ENCODE results near the gene DNAH7. TPM values are rescaled to one million over a fixed set of nuclear protein-coding genes. Genes with fewer than 3 reads are reported as not detected.

Gene DNAH7
- total and polyA plus RNA-seq, 2 donors (not counting 3 experiments of a cell fraction or from before 2014, with no cell fraction given), result 0.15 to 0.24 TPM

- Histone ChIP-seq H3K4me2 (ENCODE audit: insufficient read depth, low read length) (no peak overlapping the region), H3K4me1 (ENCODE audit: control insufficient read depth, extremely low read depth, insufficient read depth, low read length) (no peaks in the 10 kb centered on the region), H3K9me3 (replicated peaks; ENCODE audit: control insufficient read depth, insufficient read depth, low read length) (no peaks in the 10 kb centered on the region), H2AFZ (ENCODE audit: low read depth, low read length) (no peak overlapping the region), H3K4me3 (replicated peaks in 1 of 3; ENCODE audit: insufficient read depth in 1 of 3, low read depth in 1 of 3, low read length in 3 of 3) (no peak overlapping the region), H3K79me2 (ENCODE audit: control insufficient read depth, insufficient read depth, low read length) (no peaks in the 10 kb centered on the region), H3K36me3 (ENCODE audit: control insufficient read depth in 2 of 2, extremely low read depth in 1 of 2, insufficient read depth in 2 of 2, low read length in 2 of 2) (no peaks in the 10 kb centered on the region), H3K27ac (ENCODE audit: insufficient read depth, low read depth, low read length) (no peak overlapping the region), H3K27me3 (ENCODE audit: control insufficient read depth in 2 of 2, insufficient read depth in 2 of 2, low read length in 2 of 2) (no peaks in the 10 kb centered on the region), H4K20me1 (replicated peaks; ENCODE audit: control insufficient read depth, extremely low read depth, insufficient read depth, low read length) (no peaks in the 10 kb centered on the region), H3K9ac (replicated peaks; ENCODE audit: extremely low read depth, insufficient read depth, low read length) (no peak overlapping the region), H3K9me1 (replicated peaks; ENCODE audit: control insufficient read depth, extremely low read depth, insufficient read depth, low read length) (no peaks in the 10 kb centered on the region)
- no peak for DNase-seq (ENCODE audit: low read depth, low spot score)
- POLR2A ChIA-PET, result no interaction called here
- TF ChIP-seq FOS (IDR thresholded peaks at IDR 0.05; ENCODE audit: borderline replicate concordance, insufficient read depth, low read length) (no peak), POLR2AphosphoS5 (IDR thresholded peaks at IDR 0.05; ENCODE audit: insufficient read depth, low read depth, low read length) (no peak)
- intact Hi-C loops (cut with micrococcal nuclease), result no loop called here
- dilution Hi-C loops (cut with MboI; ENCODE audit: extremely low pct_ligation_motif_present, low sequenced_read_pairs), result no loop called here
- CTCF ChIA-PET, result interaction anchor here (0.7 kb wide), 1 partner anchor 10 kb away, joined by 3 read pairs; no protein-coding TSS in a partner anchor
- no TSS peak for BruUV-seq (replicated peaks)
- FAIRE-seq, result no peak
Observed at GRCh38 chr2:196088203-196088602, 19.6 kb upstream of the DNAH7 start.

DNA sequence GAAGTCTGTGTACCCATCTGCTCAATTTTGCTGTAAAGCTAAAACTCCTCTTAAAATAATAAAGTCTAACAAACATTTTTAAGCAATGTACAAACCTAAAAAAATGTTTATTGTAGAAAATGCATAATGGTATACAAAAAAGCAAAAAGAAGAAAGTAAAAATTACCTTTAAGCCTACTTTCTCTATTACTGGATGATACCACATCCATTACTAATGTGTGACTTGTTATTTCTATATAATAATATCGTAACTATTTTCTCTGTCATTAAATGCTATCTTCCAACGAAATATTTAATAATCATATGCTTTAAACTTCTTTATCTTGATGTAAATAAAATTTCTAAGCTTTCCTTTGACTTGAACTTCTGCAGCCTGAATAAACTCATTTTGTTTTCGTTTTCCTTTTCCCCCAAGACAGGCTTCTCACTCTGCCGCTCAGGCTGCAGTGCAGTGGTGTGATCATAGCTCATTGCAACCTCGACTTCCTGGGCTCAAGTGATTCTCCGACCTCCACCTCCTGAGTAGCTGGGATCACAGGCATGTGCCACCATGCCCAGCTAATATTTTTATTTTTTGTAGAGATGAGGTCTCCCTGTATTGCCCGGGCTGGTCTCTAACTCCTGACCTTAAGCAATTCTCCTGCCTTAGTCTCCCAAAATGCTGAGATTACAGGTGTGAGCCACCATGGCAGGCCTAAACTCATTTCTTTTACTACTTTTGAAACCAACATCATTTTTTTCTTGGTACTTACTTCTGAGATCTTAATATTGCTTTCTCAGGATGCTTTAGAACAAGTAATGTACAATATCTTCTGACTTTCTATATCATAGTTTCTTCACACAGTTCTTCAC lies 18.1 kb upstream of the DNAH7 start:
- Histone ChIP-seq H3K27ac (ENCODE audit: insufficient read depth, low read depth, low read length) (no peak overlapping the region), H3K9me3 (replicated peaks; ENCODE audit: control insufficient read depth, insufficient read depth, low read length) (no peaks in the 10 kb centered on the region), H3K4me2 (ENCODE audit: insufficient read depth, low read length) (no peak overlapping the region), H3K9me1 (replicated peaks; ENCODE audit: control insufficient read depth, extremely low read depth, insufficient read depth, low read length) (no peaks in the 10 kb centered on the region), H3K4me3 (replicated peaks in 1 of 3; ENCODE audit: insufficient read depth in 1 of 3, low read depth in 1 of 3, low read length in 3 of 3) (no peak overlapping the region), H3K4me1 (ENCODE audit: control insufficient read depth, extremely low read depth, insufficient read depth, low read length) (no peaks in the 10 kb centered on the region), H3K27me3 (ENCODE audit: control insufficient read depth in 2 of 2, insufficient read depth in 2 of 2, low read length in 2 of 2) (no peaks in the 10 kb centered on the region), H3K9ac (replicated peaks; ENCODE audit: extremely low read depth, insufficient read depth, low read length) (no peak overlapping the region), H4K20me1 (replicated peaks; ENCODE audit: control insufficient read depth, extremely low read depth, insufficient read depth, low read length) (no peaks in the 10 kb centered on the region), H3K36me3 (ENCODE audit: control insufficient read depth in 2 of 2, extremely low read depth in 1 of 2, insufficient read depth in 2 of 2, low read length in 2 of 2) (no peaks in the 10 kb centered on the region), H3K79me2 (ENCODE audit: control insufficient read depth, insufficient read depth, low read length) (no peaks in the 10 kb centered on the region), H2AFZ (ENCODE audit: low read depth, low read length) (no peak overlapping the region)
- BruUV-seq (replicated peaks), result no TSS peak
- POLR2A ChIA-PET, result no interaction called here
- CTCF ChIA-PET, result interaction anchor here (0.9 to 1.4 kb wide), 3 partner anchors 8 to 19 kb away, joined by 3 to 6 read pairs (median 3); partner anchors contain the start of gene DNAH7
- intact Hi-C loops (cut with micrococcal nuclease) (no loop called here), dilution Hi-C loops (cut with MboI; ENCODE audit: extremely low pct_ligation_motif_present, low sequenced_read_pairs) (no loop called here)
- no peak for DNase-seq (ENCODE audit: low read depth, low spot score)
- no peak for FAIRE-seq
- no peak for TF ChIP-seq GATA2 (IDR thresholded peaks at IDR 0.05; ENCODE audit: insufficient read depth, insufficient read length, low read depth, low read length)
- no peak for TF ChIP-seq CTCF (IDR thresholded peaks at IDR 0.05; ENCODE audit: extremely low read depth in 1 of 2, insufficient read depth in 1 of 2, low read depth in 1 of 2, low read length in 2 of 2)
- TF ChIP-seq MAX (IDR thresholded peaks at IDR 0.05; ENCODE audit: insufficient read depth, insufficient read length), result no peak
- no peak for TF ChIP-seq MYC (IDR thresholded peaks at IDR 0.05; ENCODE audit: low read depth, low read length)
- no peak for TF ChIP-seq JUN (IDR thresholded peaks at IDR 0.05; ENCODE audit: borderline replicate concordance, insufficient read depth, insufficient read length, low read depth)
- no peak for TF ChIP-seq POLR2A (IDR thresholded peaks at IDR 0.05; ENCODE audit: low read depth, low read length)
- TF ChIP-seq EZH2 (IDR thresholded peaks at IDR 0.05; ENCODE audit: borderline replicate concordance, low read depth, low read length, severe bottlenecking), result no peak
